Heart left ventricle (tissue), 16 donors: ENCODE data around the gene SRGAP1. TPM values are rescaled to one million over a fixed set of nuclear protein-coding genes. Genes with fewer than 3 reads are reported as not detected.

Experiments
- ATAC-seq, 4 donors: fragments of 200-7000 bp; cut with Tn5 transposase; one replicate each; pipeline ENCODE4 v1.9.1; 2020 to 2022; ENCODE audit warnings: moderate library complexity in 4 of 4, mild to moderate bottlenecking in 3 of 4, moderate number of reproducible peaks in 1 of 4
- DNase-seq, 5 donors: peaks; one replicate each; pipeline ENCODE4 v3.0.0-alpha.2; 2020
- H3K27ac ChIP-seq, 12 donors: fragments of 200-600 bp; sonication (generic) in 4 of 12; one replicate each; pipeline versions ENCODE4 v1.5.0 to v1.8.0; 2016 to 2022; ENCODE audit warnings: mild to moderate bottlenecking in 2 of 12
- H3K27me3 ChIP-seq, 9 donors: fragments of 200-600 bp; sonication (generic) in 2 of 9; one replicate each; pipeline versions ENCODE4 v1.5.1 to v1.8.0; 2016 to 2022; ENCODE audit warnings: mild to moderate bottlenecking in 3 of 9
- H3K36me3 ChIP-seq, 9 donors: fragments of 200-600 bp; sonication (generic) in 2 of 9; one replicate each; pipeline versions ENCODE4 v1.5.0 to v1.8.0; 2018 to 2022; ENCODE audit warnings: mild to moderate bottlenecking in 2 of 9
- H3K4me1 ChIP-seq, 12 donors: fragments of 200-600 bp; sonication (generic) in 4 of 12; one replicate each; pipeline versions ENCODE4 v1.5.0 to v1.8.0; 2016 to 2022; ENCODE audit warnings: mild to moderate bottlenecking in 3 of 12
- H3K4me3 ChIP-seq, 12 donors: fragments of 200-600 bp; sonication (generic) in 4 of 12; one replicate each; pipeline versions ENCODE4 v1.5.0 to v1.8.0; 2017 to 2022; ENCODE audit warnings: mild to moderate bottlenecking in 9 of 12, moderate library complexity in 4 of 12
- H3K9me3 ChIP-seq, 12 donors: fragments of 200-600 bp; sonication (generic) in 4 of 12; one replicate each; pipeline versions ENCODE4 v1.5.0 to v1.8.0; 2016 to 2022; ENCODE audit warnings: mild to moderate bottlenecking in 1 of 12
- POLR2A ChIP-seq, 2 donors: fragments of 450-650 bp; IDR thresholded peaks; one replicate each; pipeline ENCODE4 v1.6.1; 2017; ENCODE audit warnings: antibody characterized with exemption in 2 of 2, mild to moderate bottlenecking in 2 of 2, moderate library complexity in 2 of 2
- WGBS, 4 donors: extraction: QIAGEN DNeasy Blood & Tissue Kit in 2 of 4; methylation state at CpG; one replicate each; pipeline versions ENCODE4 v1.1.5 to v1.1.7; 2013 to 2018; 5-methylcytosine and 5-hydroxymethylcytosine counted together
- intact Hi-C, 10 donors: fragments of 100-400 bp; cut with DNase I; formaldehyde crosslinking; loops; one replicate each; pipeline versions ENCODE4 v1.11.1 to v1.14.2; 2022
- polyA plus RNA-seq, 2 donors: library from polyadenylated mRNA; stranded (reverse); fragments of 200-250 nt; gene quantifications; one replicate each; pipeline ENCODE4 v1.2.3, GENCODE V29; 2013
- total RNA-seq, 9 donors: library from RNA; depleted of rRNA in 2 of 9; stranded (reverse); fragments of >200 nt in 2 of 9; fragmentation: NEBNext Ultra II Directional in 3 of 9; extraction: Animal tissue kit (Norgen Biotek cat#: 25700) in 3 of 9; gene quantifications; one replicate each; pipeline versions ENCODE4 v1.1.0 to v1.2.4, GENCODE V29; 2016 to 2023
- TF ChIP-seq, protein P1 (sequence below), 12 donors: fragments of 200-600 bp; sonication (generic) in 4 of 12; IDR thresholded peaks; one replicate each; pipeline versions ENCODE4 v1.5.0 to v1.8.0; 2018 to 2022; ENCODE audit warnings: antibody characterized with exemption in 12 of 12, mild to moderate bottlenecking in 5 of 12
- donor health status: ischemic (EF 13 %, LVEDD 7.1; RV severe dilation, severe dysfunction).
- donor health status: healthy with polysubstance abuse.
- donor health status: DM: no; HTN: yes; CAD: no.
- donor health status: DM: no; HTN: no; CAD: no.
- donor health status: ischemic (EF 25% LVEDD 6.9; RV normal size, moderate dysfunction).
- donor health status: ischemic (EF 25% LVEDD 5.7; RV mildly dilated, moderate dysfunction).
- donor health status: healthy.
- donor health status: DM: yes; HTN: yes; CAD: no.
- donor health status: ischemic (EF 35%, LVEDD 5.7; RV mildly dilated, moderate dysfunction).
- donor health status: nonischemic (EF 11% LVEDD 7.7; RV severe dilation, severe dysfunction).
- donor health status: DM: yes; HTN: yes; CAD: no.
- donor health status: PGD.
- donor health status: ischemic (EF 29% LVEDD 5.4; RV normal size, mild dysfunction).
- donor health status: nonischemic (EF 23%, LVEDD 6.1; RV moderate dilation, normal function).

Gene SRGAP1
- total and polyA plus RNA-seq, 11 donors, result 1.3 to 10.6 (median 4.5) TPM

DNA sequence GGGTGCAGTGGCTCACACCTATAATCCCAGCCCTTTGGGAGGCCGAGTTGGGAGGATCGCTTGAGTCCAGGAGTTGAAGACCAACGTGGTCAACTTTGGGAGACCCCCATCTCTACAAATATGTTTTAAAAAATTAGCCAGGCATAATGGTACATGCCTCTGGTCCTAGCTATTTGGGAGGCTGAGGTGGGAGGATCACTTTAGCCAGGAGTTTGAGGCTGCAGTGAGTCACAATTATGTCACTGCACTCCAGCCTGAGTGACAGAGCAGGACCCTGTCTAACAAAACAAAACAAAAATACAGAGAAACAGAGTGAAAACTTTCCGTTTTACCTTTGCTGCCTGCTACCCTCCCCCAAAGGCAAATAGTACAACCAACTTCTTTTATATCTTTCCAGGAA is 60.2 kb downstream of the SRGAP1 start:
- Histone ChIP-seq H3K27ac (no peak overlapping the region), H3K9me3 (peaks cover 0 to 20% (median 0%) of the 10 kb centered on the region in 12 donors), H3K4me3 (no peak overlapping the region), H3K27me3 (no peaks in the 10 kb centered on the region), H3K36me3 (no peaks in the 10 kb centered on the region), H3K4me1 (no peaks in the 10 kb centered on the region)
- 87 to 98% (median 95%) methylated on average over 4 of the region's 4 CpGs for WGBS, 4 donors
- no peak for DNase-seq
- TF ChIP-seq POLR2A (IDR thresholded peaks at IDR 0.05), result no peak
- TF ChIP-seq, protein P1, sequence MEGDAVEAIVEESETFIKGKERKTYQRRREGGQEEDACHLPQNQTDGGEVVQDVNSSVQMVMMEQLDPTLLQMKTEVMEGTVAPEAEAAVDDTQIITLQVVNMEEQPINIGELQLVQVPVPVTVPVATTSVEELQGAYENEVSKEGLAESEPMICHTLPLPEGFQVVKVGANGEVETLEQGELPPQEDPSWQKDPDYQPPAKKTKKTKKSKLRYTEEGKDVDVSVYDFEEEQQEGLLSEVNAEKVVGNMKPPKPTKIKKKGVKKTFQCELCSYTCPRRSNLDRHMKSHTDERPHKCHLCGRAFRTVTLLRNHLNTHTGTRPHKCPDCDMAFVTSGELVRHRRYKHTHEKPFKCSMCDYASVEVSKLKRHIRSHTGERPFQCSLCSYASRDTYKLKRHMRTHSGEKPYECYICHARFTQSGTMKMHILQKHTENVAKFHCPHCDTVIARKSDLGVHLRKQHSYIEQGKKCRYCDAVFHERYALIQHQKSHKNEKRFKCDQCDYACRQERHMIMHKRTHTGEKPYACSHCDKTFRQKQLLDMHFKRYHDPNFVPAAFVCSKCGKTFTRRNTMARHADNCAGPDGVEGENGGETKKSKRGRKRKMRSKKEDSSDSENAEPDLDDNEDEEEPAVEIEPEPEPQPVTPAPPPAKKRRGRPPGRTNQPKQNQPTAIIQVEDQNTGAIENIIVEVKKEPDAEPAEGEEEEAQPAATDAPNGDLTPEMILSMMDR (IDR thresholded peaks at IDR 0.05), result no peak
- intact Hi-C loops, result no loop called here
- ATAC-seq, result no peak

DNA sequence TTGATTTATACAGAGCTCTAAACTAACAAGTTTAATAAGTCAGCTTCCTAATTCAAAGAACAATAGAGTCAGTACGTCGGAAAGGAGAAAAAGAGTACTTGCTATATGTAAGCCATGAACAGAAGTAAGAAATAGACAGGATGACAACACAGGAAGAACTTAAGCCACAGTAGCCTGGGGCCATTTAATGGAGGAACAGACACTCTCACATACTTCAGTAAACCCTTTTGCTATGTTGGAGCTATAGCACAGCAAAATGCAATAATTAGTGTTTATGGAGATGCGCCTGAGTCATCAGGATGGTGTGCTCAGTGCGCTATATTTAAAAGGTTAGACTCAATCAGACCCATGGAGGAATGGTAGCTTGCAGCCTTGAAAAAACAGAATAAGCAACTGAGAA is 61.0 kb downstream of the SRGAP1 start:
- no peak for DNase-seq
- WGBS, 4 donors, result 88 to 93% (median 90%) methylated on average over 4 of the region's 4 CpGs
- Histone ChIP-seq H3K27ac (no peak overlapping the region), H3K9me3 (peaks cover 0 to 20% (median 0%) of the 10 kb centered on the region in 12 donors), H3K27me3 (no peaks in the 10 kb centered on the region), H3K4me3 (no peak overlapping the region), H3K36me3 (no peaks in the 10 kb centered on the region), H3K4me1 (no peaks in the 10 kb centered on the region)
- no peak for ATAC-seq
- TF ChIP-seq, protein P1 (IDR thresholded peaks at IDR 0.05), result no peak
- no peak for TF ChIP-seq POLR2A (IDR thresholded peaks at IDR 0.05)
- intact Hi-C loops, result no loop called here

DNA sequence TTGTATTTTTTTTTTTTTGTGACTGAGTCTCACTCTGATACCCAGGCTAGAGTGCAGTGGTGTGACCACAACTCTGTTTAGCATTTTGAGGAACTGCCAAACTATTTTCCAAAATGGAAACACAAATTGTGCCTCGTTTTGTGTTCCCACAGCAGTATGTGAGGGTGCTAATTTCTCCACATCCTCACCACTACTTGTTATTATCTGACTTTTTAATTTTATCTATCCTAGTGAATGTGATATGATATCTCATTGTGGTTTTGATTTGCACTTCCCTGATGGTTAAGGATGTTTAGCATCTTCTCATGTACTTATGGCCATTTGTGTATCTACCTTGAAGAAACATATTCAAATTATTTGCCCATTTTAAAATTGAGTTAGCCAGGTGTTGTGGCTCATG is 62.4 kb downstream of the SRGAP1 start:
- no peak for DNase-seq
- intact Hi-C loops, result no loop called here
- no peak overlapping the region for H3K27ac ChIP-seq
- no peak overlapping the region for H3K4me3 ChIP-seq
- no peak for ATAC-seq
- no peaks in the 10 kb centered on the region for H3K36me3 ChIP-seq
- peaks cover 0 to 20% (median 0%) of the 10 kb centered on the region in 12 donors for H3K9me3 ChIP-seq
- H3K27me3 ChIP-seq, result no peaks in the 10 kb centered on the region
- 93 to 98% (median 95%) methylated on average over 1 of the region's 1 CpG for WGBS, 4 donors
- peaks cover 0 to 9% (median 6%) of the 10 kb centered on the region in 12 donors for H3K4me1 ChIP-seq
- TF ChIP-seq, protein P1 (IDR thresholded peaks at IDR 0.05), result no peak
- TF ChIP-seq POLR2A (IDR thresholded peaks at IDR 0.05), result no peak

DNA sequence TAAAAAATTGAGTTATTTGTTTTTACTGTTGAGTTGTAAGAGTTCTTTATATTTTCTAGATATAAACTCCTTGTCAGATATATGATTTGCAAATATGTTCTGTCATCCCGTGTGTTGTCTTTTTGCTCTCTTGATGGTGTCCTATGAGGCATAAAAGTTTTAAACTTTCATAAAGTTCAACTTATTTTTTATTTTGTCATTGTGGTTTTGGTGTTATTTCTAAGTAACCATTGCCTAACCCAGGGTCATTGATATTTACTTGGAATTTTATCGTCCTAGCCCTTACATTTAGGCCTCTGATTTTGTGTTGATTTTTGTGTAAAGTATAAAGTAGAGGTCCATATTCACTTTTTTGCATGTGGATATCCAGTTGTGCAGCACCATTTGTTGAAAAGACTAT is 63.1 kb downstream of the SRGAP1 start:
- TF ChIP-seq, protein P1 (IDR thresholded peaks at IDR 0.05), result no peak
- no peak for TF ChIP-seq POLR2A (IDR thresholded peaks at IDR 0.05)
- peaks cover 0 to 11% (median 6%) of the 10 kb centered on the region in 12 donors for H3K4me1 ChIP-seq
- DNase-seq (no peak), ATAC-seq (no peak)
- H3K4me3 ChIP-seq, result no peak overlapping the region
- H3K27ac ChIP-seq, result no peak overlapping the region
- 91 to 94% (median 92%) methylated on average over 2 of the region's 2 CpGs for WGBS, 4 donors
- peaks cover 0 to 20% (median 0%) of the 10 kb centered on the region in 12 donors for H3K9me3 ChIP-seq
- H3K36me3 ChIP-seq, result no peaks in the 10 kb centered on the region
- intact Hi-C loops, result no loop called here
- no peaks in the 10 kb centered on the region for H3K27me3 ChIP-seq
